ENCODE data around the gene WDFY4.

The WDFY4 gene

GRCh38 chr10:48700493-48700892, 15.8 kb downstream of the WDFY4 start:
- Histone ChIP-seq H3K27me3 (ENCODE audit: insufficient read depth, poor library complexity, severe bottlenecking) (peaks cover 6% of the 10 kb centered on the region), H3K4me1 (ENCODE audit: insufficient read depth, poor library complexity, severe bottlenecking) (no peaks in the 10 kb centered on the region), H3K36me3 (ENCODE audit: low read depth) (no peaks in the 10 kb centered on the region), H3K27ac (ENCODE audit: poor library complexity, severe bottlenecking) (no peak overlapping the region), H3K4me3 (ENCODE audit: severe bottlenecking) (no peak overlapping the region), H3K9me3 (ENCODE audit: severe bottlenecking) (no peaks in the 10 kb centered on the region)
- DNase-seq (ENCODE audit: low spot score) (no peak), ATAC-seq (ENCODE audit: low read depth) (no peak)
- no peak for TF ChIP-seq CTCF (IDR thresholded peaks at IDR 0.05; ENCODE audit: poor library complexity, severe bottlenecking)

DNA sequence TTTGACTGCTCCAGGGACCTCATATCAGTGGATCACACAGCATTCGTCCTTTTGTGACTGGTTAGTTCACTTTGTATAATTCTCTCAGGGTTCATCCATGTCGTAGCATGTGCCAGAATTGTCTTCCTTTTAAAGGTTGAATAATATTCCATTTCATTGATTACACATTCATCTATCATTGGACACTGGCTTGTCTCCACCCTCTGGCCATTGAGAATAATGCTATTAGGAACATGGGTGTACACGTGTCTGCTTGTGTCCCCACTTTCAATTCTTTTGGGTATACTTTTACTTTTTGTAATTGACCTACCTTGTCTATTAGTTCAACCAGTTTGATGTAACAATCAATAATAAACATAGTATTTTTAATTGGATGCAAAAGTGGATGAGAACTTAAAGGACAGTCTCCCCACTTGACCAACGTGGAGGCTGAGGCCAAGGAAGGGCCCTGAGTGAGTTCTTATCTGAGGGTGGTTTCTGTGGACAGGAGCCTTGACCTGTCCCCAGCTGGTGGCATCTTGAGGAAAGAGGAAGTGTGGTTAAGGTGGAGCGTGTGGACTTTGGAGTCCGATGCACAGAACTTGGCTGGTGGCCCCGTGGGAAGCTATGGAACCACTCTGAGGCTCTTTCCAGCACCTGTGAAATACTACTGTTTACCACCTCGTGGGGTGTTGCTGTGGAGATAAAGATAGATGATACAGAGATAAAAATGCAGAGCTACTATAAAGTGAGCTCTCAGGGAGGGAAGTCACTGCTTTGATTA, 16.6 kb downstream of the WDFY4 start:
- Histone ChIP-seq H3K4me3 (ENCODE audit: severe bottlenecking) (no peak overlapping the region), H3K27ac (ENCODE audit: poor library complexity, severe bottlenecking) (no peak overlapping the region), H3K4me1 (ENCODE audit: insufficient read depth, poor library complexity, severe bottlenecking) (no peaks in the 10 kb centered on the region), H3K9me3 (ENCODE audit: severe bottlenecking) (no peaks in the 10 kb centered on the region), H3K36me3 (ENCODE audit: low read depth) (no peaks in the 10 kb centered on the region), H3K27me3 (ENCODE audit: insufficient read depth, poor library complexity, severe bottlenecking) (peaks cover 8% of the 10 kb centered on the region)
- TF ChIP-seq CTCF (IDR thresholded peaks at IDR 0.05; ENCODE audit: poor library complexity, severe bottlenecking): no peak
- ATAC-seq (ENCODE audit: low read depth) (no peak), DNase-seq (ENCODE audit: low spot score) (no peak)

DNA sequence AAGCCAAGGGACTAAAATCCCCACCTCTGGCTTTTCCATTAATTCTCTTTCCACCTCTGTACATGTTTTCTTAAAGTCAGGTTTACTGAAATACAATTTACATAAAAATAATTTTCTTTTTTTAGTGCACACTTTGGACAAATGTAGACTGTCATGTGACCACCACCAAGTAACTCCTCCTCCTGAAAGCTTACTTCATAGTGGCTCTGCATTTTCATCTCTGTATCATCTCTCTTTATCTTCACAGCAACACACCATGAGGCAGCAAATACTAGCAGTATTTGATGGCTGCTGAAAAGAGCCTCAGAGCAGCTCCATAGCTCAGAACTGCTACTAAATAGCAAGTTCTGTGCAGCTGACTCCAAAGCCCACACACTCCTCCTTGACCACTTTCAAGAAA, 17.3 kb downstream of the WDFY4 start:
- H3K4me1 ChIP-seq (ENCODE audit: insufficient read depth, poor library complexity, severe bottlenecking): no peaks in the 10 kb centered on the region
- no peak overlapping the region for H3K4me3 ChIP-seq (ENCODE audit: severe bottlenecking)
- ATAC-seq (ENCODE audit: low read depth) (no peak), DNase-seq (ENCODE audit: low spot score) (no peak)
- H3K27me3 ChIP-seq (ENCODE audit: insufficient read depth, poor library complexity, severe bottlenecking): peaks cover 8% of the 10 kb centered on the region
- H3K9me3 ChIP-seq (ENCODE audit: severe bottlenecking): no peaks in the 10 kb centered on the region
- TF ChIP-seq CTCF (IDR thresholded peaks at IDR 0.05; ENCODE audit: poor library complexity, severe bottlenecking): no peak
- no peak overlapping the region for H3K27ac ChIP-seq (ENCODE audit: poor library complexity, severe bottlenecking)
- no peaks in the 10 kb centered on the region for H3K36me3 ChIP-seq (ENCODE audit: low read depth)

DNA sequence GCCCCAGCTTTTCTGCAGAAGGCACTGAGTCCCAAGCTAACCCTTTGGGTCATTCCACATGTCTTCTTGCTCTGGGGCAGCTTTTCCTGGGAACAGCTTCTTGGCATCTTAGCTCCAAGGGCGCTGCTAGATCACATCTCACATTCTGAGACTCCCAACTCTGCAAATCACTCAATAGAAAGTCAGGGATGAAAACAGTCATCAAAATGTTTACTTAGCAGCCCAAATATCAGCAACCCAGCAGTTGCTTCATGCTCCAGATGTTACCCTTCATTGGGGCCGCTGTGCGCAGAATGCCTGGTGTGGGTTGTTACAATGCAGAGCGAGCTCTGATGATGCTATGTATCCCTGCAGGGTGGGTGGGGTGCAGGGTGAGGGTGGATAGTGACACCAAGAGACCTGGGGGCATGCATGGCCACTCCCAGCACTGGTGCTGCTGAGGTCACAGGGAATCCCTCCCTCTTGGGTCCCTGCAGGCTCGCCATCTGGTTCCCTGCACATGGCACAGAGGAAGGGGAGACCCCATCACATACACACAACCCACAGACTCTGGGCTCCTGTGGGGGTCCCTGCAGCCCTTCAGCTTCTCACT, 19.0 kb downstream of the WDFY4 start:
- Histone ChIP-seq H3K27me3 (ENCODE audit: insufficient read depth, poor library complexity, severe bottlenecking) (peaks cover 8% of the 10 kb centered on the region), H3K4me1 (ENCODE audit: insufficient read depth, poor library complexity, severe bottlenecking) (no peaks in the 10 kb centered on the region)
- no peak for DNase-seq (ENCODE audit: low spot score)

More for the DNA sequence above, 19.0 kb downstream of the WDFY4 start:
- Histone ChIP-seq H3K9me3 (ENCODE audit: severe bottlenecking) (no peaks in the 10 kb centered on the region), H3K36me3 (ENCODE audit: low read depth) (no peaks in the 10 kb centered on the region), H3K27ac (ENCODE audit: poor library complexity, severe bottlenecking) (no peak overlapping the region), H3K4me3 (ENCODE audit: severe bottlenecking) (no peak overlapping the region)
- ATAC-seq (ENCODE audit: low read depth): no peak
- no peak for TF ChIP-seq CTCF (IDR thresholded peaks at IDR 0.05; ENCODE audit: poor library complexity, severe bottlenecking)
